Endothelial cell of umbilical vein (primary cell): ENCODE data around the gene SH3PXD2B. TPM values are rescaled to one million over a fixed set of nuclear protein-coding genes. Genes with fewer than 3 reads are reported as not detected.

Experiments used
- BruUV-seq: library from RNA; stranded (reverse); fragments of 400-500 nt; replicated peaks from 2 replicates; lab custom pipeline; 2021; lab: Mats Ljungman, UMichigan
- CTCF ChIA-PET: fragments of 300-600, 350-600 bp; sonication (Branson Sonifier 250); formaldehyde crosslinking; loops from one replicate; lab custom pipeline; 2021; ENCODE audit warnings: antibody characterized with exemption, inconsistent platforms; lab: Charles Lee
- POLR2A ChIA-PET: fragments of 300-600, 350-600 bp; sonication (Branson Sonifier 250); formaldehyde crosslinking; loops from one replicate; lab custom pipeline; 2021; ENCODE audit warnings: antibody characterized with exemption, inconsistent platforms; lab: Charles Lee
- DNase-seq: peaks from one replicate; pipeline ENCODE4 v3.0.0-alpha.2; 2011; ENCODE audit warnings: low read depth, low spot score
- FAIRE-seq: peaks from 2 replicates; lab custom pipeline; 2011; peaks lifted over from hg19 to GRCh38; lab: Jason Lieb, UNC
- H2AFZ ChIP-seq: 2 replicates; pipeline ENCODE4 v1.6.0; 2012; ENCODE audit warnings: low read depth, low read length, control low read depth, inconsistent platforms
- H3K27ac ChIP-seq: 2 replicates; pipeline ENCODE4 v1.5.1; 2011; ENCODE audit warnings: low read depth, mild to moderate bottlenecking, control low read depth, low read length, moderate library complexity; ENCODE audit not compliant: insufficient read depth
- H3K27me3 ChIP-seq, 2 experiments: 2 replicates each; pipeline versions ENCODE4 v1.6.0 to v1.6.1; 2011; ENCODE audit warnings: low read length in 2 of 2, mixed read lengths in 1 of 2; ENCODE audit not compliant: control insufficient read depth in 2 of 2, insufficient read depth in 2 of 2
- H3K36me3 ChIP-seq, 2 experiments: 2 replicates in 1 of 2; 3 replicates in 1 of 2; pipeline ENCODE4 v1.5.1; 2011; ENCODE audit warnings: low read length in 2 of 2, mild to moderate bottlenecking in 1 of 2, moderate library complexity in 1 of 2; ENCODE audit not compliant: control insufficient read depth in 2 of 2, insufficient read depth in 2 of 2; ENCODE audit errors: extremely low read depth in 1 of 2
- H3K4me1 ChIP-seq: 3 replicates; pipeline ENCODE4 v1.5.1; 2011; ENCODE audit warnings: mild to moderate bottlenecking, low read length; ENCODE audit not compliant: control insufficient read depth, insufficient read depth; ENCODE audit errors: extremely low read depth
- H3K4me2 ChIP-seq: 2 replicates; pipeline ENCODE4 v1.6.1; 2011; ENCODE audit warnings: low read length, control low read depth, mixed read lengths; ENCODE audit not compliant: insufficient read depth
- H3K4me3 ChIP-seq, 3 experiments: fragments of 200-600 bp in 1 of 3; sonication (generic), shearing (Covaris generic) in 1 of 3; replicated peaks in 1 of 3; 2 replicates each; pipeline ENCODE4 v1.5.1; 2011 to 2016; ENCODE audit warnings: control low read depth in 3 of 3, low read length in 3 of 3, mild to moderate bottlenecking in 2 of 3, inconsistent platforms in 1 of 3, low read depth in 1 of 3, moderate library complexity in 1 of 3; ENCODE audit not compliant: insufficient read depth in 1 of 3
- H3K79me2 ChIP-seq: 2 replicates; pipeline ENCODE4 v1.6.0; 2012; ENCODE audit warnings: low read length, inconsistent platforms; ENCODE audit not compliant: control insufficient read depth, insufficient read depth
- H3K9ac ChIP-seq: replicated peaks from 2 replicates; pipeline ENCODE3; 2011; ENCODE audit warnings: low read length, control low read depth; ENCODE audit not compliant: insufficient read depth; ENCODE audit errors: extremely low read depth
- H3K9me1 ChIP-seq: replicated peaks from 3 replicates; pipeline ENCODE4 v1.6.0; 2011; ENCODE audit warnings: mild to moderate bottlenecking, low read length; ENCODE audit not compliant: control insufficient read depth, insufficient read depth; ENCODE audit errors: extremely low read depth
- H3K9me3 ChIP-seq: replicated peaks from 2 replicates; pipeline ENCODE4 v1.5.1; 2012; ENCODE audit warnings: low read length, inconsistent platforms; ENCODE audit not compliant: control insufficient read depth, insufficient read depth
- H4K20me1 ChIP-seq: replicated peaks from 2 replicates; pipeline ENCODE3; 2011; ENCODE audit warnings: mild to moderate bottlenecking, low read length; ENCODE audit not compliant: control insufficient read depth, insufficient read depth; ENCODE audit errors: extremely low read depth
- CTCF ChIP-seq, 2 donors: IDR thresholded peaks; 1 replicate in 1 of 2; 2 replicates in 1 of 2; pipeline ENCODE4 v1.5.1; 2011; ENCODE audit warnings: low read length in 2 of 2, mild to moderate bottlenecking in 2 of 2, moderate library complexity in 2 of 2, control low read depth in 1 of 2, inconsistent platforms in 1 of 2, low read depth in 1 of 2; ENCODE audit not compliant: insufficient read depth in 1 of 2; ENCODE audit errors: extremely low read depth in 1 of 2
- EZH2 ChIP-seq: IDR thresholded peaks from 2 replicates; pipeline ENCODE4 v1.6.1; 2012; ENCODE audit warnings: borderline replicate concordance, low read depth, mild to moderate bottlenecking, moderate library complexity, low read length, inconsistent platforms; ENCODE audit not compliant: severe bottlenecking
- FOS ChIP-seq: IDR thresholded peaks from 2 replicates; pipeline ENCODE4 v1.6.1; 2011; ENCODE audit warnings: mild to moderate bottlenecking, low read length, moderate library complexity, borderline replicate concordance; ENCODE audit not compliant: insufficient read depth
- GATA2 ChIP-seq: IDR thresholded peaks from 2 replicates; pipeline ENCODE4 v1.7.0; 2011; ENCODE audit warnings: low read depth, mild to moderate bottlenecking, moderate library complexity, mixed read lengths, low read length; ENCODE audit not compliant: insufficient read length, insufficient read depth
- JUN ChIP-seq: IDR thresholded peaks from 2 replicates; pipeline ENCODE4 v1.6.1; 2011; ENCODE audit warnings: borderline replicate concordance, low read depth; ENCODE audit not compliant: insufficient read length, insufficient read depth
- MYC ChIP-seq: IDR thresholded peaks from one replicate; pipeline ENCODE4 v1.6.1; 2011; ENCODE audit warnings: mild to moderate bottlenecking, low read depth, low read length
- POLR2A ChIP-seq: IDR thresholded peaks from 2 replicates; pipeline ENCODE4 v1.6.1; 2012; ENCODE audit warnings: low read depth, mild to moderate bottlenecking, control low read depth, low read length
- POLR2AphosphoS5 ChIP-seq: IDR thresholded peaks from 2 replicates; pipeline ENCODE4 v1.6.1; 2012; ENCODE audit warnings: low read depth, mild to moderate bottlenecking, control low read depth, low read length, moderate library complexity; ENCODE audit not compliant: insufficient read depth
- dilution Hi-C: fragments of 300-500 bp; cut with MboI; formaldehyde crosslinking; loops from one replicate; pipeline ENCODE4 v1.15.0; 2019; ENCODE audit warnings: low sequenced_read_pairs; ENCODE audit not compliant: extremely low pct_ligation_motif_present
- intact Hi-C: fragments of 100-400 bp; cut with micrococcal nuclease; formaldehyde crosslinking; loops from one replicate; pipeline ENCODE4 v1.10.0; 2022
- polyA plus RNA-seq, 4 experiments: library from polyadenylated mRNA; depleted of rRNA in 3 of 4; stranded (reverse) in 3 of 4; unstranded in 1 of 4; fragments of >200 nt; gene quantifications; 2 replicates each; pipeline versions ENCODE4 v1.2.1 to v1.2.3, GENCODE V29; 2011 to 2012; ENCODE audit warnings: missing spikeins in 1 of 4
- total RNA-seq: library from RNA; stranded (reverse); gene quantifications from 2 replicates; pipeline ENCODE4 v1.2.3, GENCODE V29; 2021
- TF ChIP-seq, protein P1 (sequence below): IDR thresholded peaks from 2 replicates; pipeline ENCODE4 v1.6.1; 2011; ENCODE audit not compliant: insufficient read depth, insufficient read length

Gene SH3PXD2B
- total and polyA plus RNA-seq, 2 donors (not counting 3 experiments of a cell fraction or from before 2014, with no cell fraction given), result 23.5 to 66.3 TPM

GRCh38 chr5:172342918-172343317 lies 111.4 kb downstream of the SH3PXD2B start:
- Histone ChIP-seq H3K9ac (no peak overlapping the region), H3K4me3 (no peak overlapping the region), H3K27ac (no peak overlapping the region), H3K4me1 (no peaks in the 10 kb centered on the region), H3K9me3 (no peaks in the 10 kb centered on the region), H2AFZ (no peak overlapping the region), H3K27me3 (no peaks in the 10 kb centered on the region), H3K36me3 (peaks cover 8 to 33% of the 10 kb centered on the region in 2 experiments), H3K79me2 (no peaks in the 10 kb centered on the region), H3K4me2 (no peak overlapping the region), H4K20me1 (no peaks in the 10 kb centered on the region), H3K9me1 (no peaks in the 10 kb centered on the region)
- CTCF ChIA-PET, result no interaction called here
- FAIRE-seq (no peak), DNase-seq (no peak)
- TF ChIP-seq GATA2 (no peak), EZH2 (no peak), JUN (no peak), POLR2AphosphoS5 (no peak), POLR2A (no peak), MYC (no peak), FOS (no peak), CTCF (IDR thresholded peaks at IDR 0.05; ENCODE audit: extremely low read depth in 1 of 2, insufficient read depth in 1 of 2, low read depth in 1 of 2, low read length in 2 of 2) (no peak)
- TF ChIP-seq, protein P1, sequence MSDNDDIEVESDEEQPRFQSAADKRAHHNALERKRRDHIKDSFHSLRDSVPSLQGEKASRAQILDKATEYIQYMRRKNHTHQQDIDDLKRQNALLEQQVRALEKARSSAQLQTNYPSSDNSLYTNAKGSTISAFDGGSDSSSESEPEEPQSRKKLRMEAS, result no peak
- BruUV-seq, result no TSS peak
- POLR2A ChIA-PET, result no interaction called here
- dilution Hi-C loops (no loop called here), intact Hi-C loops (no loop called here)
